K562 (cell line): ENCODE measurements around the gene SKAP1. TPM values are rescaled to one million over a fixed set of nuclear protein-coding genes. Genes with fewer than 3 reads are reported as not detected.
A peak's percentile ranks its signal among the peaks of the same experiment; 100 is the strongest.

Source experiments
- CBX8 ChIP-seq: fragments of 200-600 bp; sonication (generic); IDR thresholded peaks from 2 replicates; pipeline ENCODE4 v1.6.1; 2012; ENCODE audit warnings: borderline replicate concordance, mixed run types, low read depth, mild to moderate bottlenecking, moderate library complexity, mixed read lengths, low read length, control low read depth, inconsistent platforms; ENCODE audit not compliant: poor library complexity, severe bottlenecking; ENCODE audit errors: extremely low read depth
- MTA1 ChIP-seq: fragments of 450-650 bp; IDR thresholded peaks from 2 replicates; pipeline ENCODE4 v1.6.1; 2017; ENCODE audit warnings: borderline replicate concordance
- RCOR1 ChIP-seq, 2 experiments: IDR thresholded peaks; 2 replicates each; pipeline ENCODE4 v1.6.1; 2012; ENCODE audit warnings: low read depth in 2 of 2, low read length in 2 of 2, borderline replicate concordance in 1 of 2, improper control_type of control experiment in 1 of 2
- TBP ChIP-seq: optimal IDR thresholded peaks from 2 replicates; pipeline ENCODE3; 2011; ENCODE audit warnings: low read depth, low read length, improper control_type of control experiment
- ZNF175 ChIP-seq: fragments of 200-800 bp; sonication (Bioruptor generic); IDR thresholded peaks from 2 replicates; pipeline ENCODE4 v1.6.1; 2016; ENCODE audit warnings: low read depth, mild to moderate bottlenecking, missing genetic modification characterization, missing compliant biosample characterization
- polyA plus RNA-seq, 8 experiments: library from polyadenylated mRNA; depleted of rRNA in 4 of 8; stranded (reverse) in 5 of 8; unstranded in 3 of 8; fragments of >200 nt; fragmentation: Nextera tagmentation in 2 of 8; fragmentation: Illumina TruSeq in 1 of 8; extraction: Ambion mirVana in 2 of 8; extraction: Trizol in 1 of 8; gene quantifications; 2 replicates each; pipeline versions ENCODE4 v1.2.1 to v1.2.3, GENCODE V29; 2011 to 2014; ENCODE audit warnings: inconsistent platforms in 1 of 8, missing spikeins in 1 of 8
- total RNA-seq, 7 experiments: library from RNA; depleted of rRNA in 6 of 7; stranded (reverse); fragments of >200 nt in 6 of 7; fragmentation: Illumina TruSeq in 2 of 7; extraction: Trizol in 2 of 7; gene quantifications; 2 replicates each; pipeline versions ENCODE4 v1.2.1 to v1.2.3, GENCODE V29; 2011 to 2021; ENCODE audit warnings: low replicate concordance in 1 of 7
- TF ChIP-seq, protein P1 (sequence below): fragments of 450-650 bp; IDR thresholded peaks from 2 replicates; pipeline ENCODE4 v1.6.1; 2016; ENCODE audit warnings: mild to moderate bottlenecking, moderate library complexity
- TF ChIP-seq, protein P2 (sequence below): fragments of 450-650 bp; IDR thresholded peaks from 2 replicates; pipeline ENCODE4 v1.6.1; 2016; ENCODE audit warnings: antibody characterized with exemption
- TF ChIP-seq, protein P3 (sequence below): fragments of 450-650 bp; IDR thresholded peaks from 2 replicates; pipeline ENCODE4 v1.6.1; 2017; ENCODE audit warnings: antibody characterized with exemption, mild to moderate bottlenecking

SKAP1 gene
- total and polyA plus RNA-seq, 9 of the 15 experiments (the other 6 are each of a cell fraction or from before 2014, with no cell fraction given) = 0.06 to 0.80 (median 0.10) TPM; not detected in 4

DNA sequence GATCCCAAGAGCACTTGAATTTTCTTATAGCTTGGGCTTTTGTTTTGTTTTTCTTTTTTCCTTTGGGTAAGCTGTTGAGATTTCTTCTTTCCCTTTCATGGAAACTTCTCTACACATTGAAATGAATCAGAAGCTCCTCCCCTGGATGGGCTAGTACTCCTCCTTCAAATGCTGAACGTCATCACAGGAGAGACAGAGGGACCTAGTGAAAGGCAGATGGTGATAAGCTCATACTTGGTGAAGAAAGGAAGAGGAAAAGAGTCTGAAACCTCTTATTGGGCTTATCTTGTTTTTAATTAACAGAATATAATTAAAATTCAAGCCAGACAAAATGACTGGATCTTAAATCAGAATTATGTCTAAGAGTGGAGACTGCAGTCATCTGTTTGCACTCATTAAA is 175.1 kb downstream of the SKAP1 start (continued):
- TF ChIP-seq, protein P1, sequence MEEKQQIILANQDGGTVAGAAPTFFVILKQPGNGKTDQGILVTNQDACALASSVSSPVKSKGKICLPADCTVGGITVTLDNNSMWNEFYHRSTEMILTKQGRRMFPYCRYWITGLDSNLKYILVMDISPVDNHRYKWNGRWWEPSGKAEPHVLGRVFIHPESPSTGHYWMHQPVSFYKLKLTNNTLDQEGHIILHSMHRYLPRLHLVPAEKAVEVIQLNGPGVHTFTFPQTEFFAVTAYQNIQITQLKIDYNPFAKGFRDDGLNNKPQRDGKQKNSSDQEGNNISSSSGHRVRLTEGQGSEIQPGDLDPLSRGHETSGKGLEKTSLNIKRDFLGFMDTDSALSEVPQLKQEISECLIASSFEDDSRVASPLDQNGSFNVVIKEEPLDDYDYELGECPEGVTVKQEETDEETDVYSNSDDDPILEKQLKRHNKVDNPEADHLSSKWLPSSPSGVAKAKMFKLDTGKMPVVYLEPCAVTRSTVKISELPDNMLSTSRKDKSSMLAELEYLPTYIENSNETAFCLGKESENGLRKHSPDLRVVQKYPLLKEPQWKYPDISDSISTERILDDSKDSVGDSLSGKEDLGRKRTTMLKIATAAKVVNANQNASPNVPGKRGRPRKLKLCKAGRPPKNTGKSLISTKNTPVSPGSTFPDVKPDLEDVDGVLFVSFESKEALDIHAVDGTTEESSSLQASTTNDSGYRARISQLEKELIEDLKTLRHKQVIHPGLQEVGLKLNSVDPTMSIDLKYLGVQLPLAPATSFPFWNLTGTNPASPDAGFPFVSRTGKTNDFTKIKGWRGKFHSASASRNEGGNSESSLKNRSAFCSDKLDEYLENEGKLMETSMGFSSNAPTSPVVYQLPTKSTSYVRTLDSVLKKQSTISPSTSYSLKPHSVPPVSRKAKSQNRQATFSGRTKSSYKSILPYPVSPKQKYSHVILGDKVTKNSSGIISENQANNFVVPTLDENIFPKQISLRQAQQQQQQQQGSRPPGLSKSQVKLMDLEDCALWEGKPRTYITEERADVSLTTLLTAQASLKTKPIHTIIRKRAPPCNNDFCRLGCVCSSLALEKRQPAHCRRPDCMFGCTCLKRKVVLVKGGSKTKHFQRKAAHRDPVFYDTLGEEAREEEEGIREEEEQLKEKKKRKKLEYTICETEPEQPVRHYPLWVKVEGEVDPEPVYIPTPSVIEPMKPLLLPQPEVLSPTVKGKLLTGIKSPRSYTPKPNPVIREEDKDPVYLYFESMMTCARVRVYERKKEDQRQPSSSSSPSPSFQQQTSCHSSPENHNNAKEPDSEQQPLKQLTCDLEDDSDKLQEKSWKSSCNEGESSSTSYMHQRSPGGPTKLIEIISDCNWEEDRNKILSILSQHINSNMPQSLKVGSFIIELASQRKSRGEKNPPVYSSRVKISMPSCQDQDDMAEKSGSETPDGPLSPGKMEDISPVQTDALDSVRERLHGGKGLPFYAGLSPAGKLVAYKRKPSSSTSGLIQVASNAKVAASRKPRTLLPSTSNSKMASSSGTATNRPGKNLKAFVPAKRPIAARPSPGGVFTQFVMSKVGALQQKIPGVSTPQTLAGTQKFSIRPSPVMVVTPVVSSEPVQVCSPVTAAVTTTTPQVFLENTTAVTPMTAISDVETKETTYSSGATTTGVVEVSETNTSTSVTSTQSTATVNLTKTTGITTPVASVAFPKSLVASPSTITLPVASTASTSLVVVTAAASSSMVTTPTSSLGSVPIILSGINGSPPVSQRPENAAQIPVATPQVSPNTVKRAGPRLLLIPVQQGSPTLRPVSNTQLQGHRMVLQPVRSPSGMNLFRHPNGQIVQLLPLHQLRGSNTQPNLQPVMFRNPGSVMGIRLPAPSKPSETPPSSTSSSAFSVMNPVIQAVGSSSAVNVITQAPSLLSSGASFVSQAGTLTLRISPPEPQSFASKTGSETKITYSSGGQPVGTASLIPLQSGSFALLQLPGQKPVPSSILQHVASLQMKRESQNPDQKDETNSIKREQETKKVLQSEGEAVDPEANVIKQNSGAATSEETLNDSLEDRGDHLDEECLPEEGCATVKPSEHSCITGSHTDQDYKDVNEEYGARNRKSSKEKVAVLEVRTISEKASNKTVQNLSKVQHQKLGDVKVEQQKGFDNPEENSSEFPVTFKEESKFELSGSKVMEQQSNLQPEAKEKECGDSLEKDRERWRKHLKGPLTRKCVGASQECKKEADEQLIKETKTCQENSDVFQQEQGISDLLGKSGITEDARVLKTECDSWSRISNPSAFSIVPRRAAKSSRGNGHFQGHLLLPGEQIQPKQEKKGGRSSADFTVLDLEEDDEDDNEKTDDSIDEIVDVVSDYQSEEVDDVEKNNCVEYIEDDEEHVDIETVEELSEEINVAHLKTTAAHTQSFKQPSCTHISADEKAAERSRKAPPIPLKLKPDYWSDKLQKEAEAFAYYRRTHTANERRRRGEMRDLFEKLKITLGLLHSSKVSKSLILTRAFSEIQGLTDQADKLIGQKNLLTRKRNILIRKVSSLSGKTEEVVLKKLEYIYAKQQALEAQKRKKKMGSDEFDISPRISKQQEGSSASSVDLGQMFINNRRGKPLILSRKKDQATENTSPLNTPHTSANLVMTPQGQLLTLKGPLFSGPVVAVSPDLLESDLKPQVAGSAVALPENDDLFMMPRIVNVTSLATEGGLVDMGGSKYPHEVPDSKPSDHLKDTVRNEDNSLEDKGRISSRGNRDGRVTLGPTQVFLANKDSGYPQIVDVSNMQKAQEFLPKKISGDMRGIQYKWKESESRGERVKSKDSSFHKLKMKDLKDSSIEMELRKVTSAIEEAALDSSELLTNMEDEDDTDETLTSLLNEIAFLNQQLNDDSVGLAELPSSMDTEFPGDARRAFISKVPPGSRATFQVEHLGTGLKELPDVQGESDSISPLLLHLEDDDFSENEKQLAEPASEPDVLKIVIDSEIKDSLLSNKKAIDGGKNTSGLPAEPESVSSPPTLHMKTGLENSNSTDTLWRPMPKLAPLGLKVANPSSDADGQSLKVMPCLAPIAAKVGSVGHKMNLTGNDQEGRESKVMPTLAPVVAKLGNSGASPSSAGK = peak; percentile 40; the same call in 1 of the 2 replicates
- TF ChIP-seq TBP (peak; percentile 12), CBX8 (no peak), RCOR1 (IDR thresholded peaks at IDR 0.05; ENCODE audit: borderline replicate concordance in 1 of 2, low read depth in 2 of 2, low read length in 2 of 2) (peak in 1 of 2 experiments; percentile 52; a peak in 1 of 4 replicates), MTA1 (peak; percentile 89), ZNF175 (CRISPR knock-in tag) (no peak)
- TF ChIP-seq, protein P2, sequence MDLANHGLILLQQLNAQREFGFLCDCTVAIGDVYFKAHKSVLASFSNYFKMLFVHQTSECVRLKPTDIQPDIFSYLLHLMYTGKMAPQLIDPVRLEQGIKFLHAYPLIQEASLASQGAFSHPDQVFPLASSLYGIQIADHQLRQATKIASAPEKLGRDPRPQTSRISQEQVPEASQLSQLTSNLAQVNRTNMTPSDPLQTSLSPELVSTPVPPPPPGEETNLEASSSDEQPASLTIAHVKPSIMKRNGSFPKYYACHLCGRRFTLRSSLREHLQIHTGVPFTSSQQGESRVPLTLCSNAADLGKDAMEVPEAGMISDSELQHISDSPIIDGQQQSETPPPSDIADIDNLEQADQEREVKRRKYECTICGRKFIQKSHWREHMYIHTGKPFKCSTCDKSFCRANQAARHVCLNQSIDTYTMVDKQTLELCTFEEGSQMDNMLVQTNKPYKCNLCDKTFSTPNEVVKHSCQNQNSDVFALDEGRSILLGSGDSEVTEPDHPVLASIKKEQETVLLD = no peak
- TF ChIP-seq, protein P3, sequence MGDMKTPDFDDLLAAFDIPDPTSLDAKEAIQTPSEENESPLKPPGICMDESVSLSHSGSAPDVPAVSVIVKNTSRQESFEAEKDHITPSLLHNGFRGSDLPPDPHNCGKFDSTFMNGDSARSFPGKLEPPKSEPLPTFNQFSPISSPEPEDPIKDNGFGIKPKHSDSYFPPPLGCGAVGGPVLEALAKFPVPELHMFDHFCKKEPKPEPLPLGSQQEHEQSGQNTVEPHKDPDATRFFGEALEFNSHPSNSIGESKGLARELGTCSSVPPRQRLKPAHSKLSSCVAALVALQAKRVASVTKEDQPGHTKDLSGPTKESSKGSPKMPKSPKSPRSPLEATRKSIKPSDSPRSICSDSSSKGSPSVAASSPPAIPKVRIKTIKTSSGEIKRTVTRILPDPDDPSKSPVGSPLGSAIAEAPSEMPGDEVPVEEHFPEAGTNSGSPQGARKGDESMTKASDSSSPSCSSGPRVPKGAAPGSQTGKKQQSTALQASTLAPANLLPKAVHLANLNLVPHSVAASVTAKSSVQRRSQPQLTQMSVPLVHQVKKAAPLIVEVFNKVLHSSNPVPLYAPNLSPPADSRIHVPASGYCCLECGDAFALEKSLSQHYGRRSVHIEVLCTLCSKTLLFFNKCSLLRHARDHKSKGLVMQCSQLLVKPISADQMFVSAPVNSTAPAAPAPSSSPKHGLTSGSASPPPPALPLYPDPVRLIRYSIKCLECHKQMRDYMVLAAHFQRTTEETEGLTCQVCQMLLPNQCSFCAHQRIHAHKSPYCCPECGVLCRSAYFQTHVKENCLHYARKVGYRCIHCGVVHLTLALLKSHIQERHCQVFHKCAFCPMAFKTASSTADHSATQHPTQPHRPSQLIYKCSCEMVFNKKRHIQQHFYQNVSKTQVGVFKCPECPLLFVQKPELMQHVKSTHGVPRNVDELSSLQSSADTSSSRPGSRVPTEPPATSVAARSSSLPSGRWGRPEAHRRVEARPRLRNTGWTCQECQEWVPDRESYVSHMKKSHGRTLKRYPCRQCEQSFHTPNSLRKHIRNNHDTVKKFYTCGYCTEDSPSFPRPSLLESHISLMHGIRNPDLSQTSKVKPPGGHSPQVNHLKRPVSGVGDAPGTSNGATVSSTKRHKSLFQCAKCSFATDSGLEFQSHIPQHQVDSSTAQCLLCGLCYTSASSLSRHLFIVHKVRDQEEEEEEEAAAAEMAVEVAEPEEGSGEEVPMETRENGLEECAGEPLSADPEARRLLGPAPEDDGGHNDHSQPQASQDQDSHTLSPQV = peak; percentile 33; the same call in 1 of the 2 replicates
